Epithelial cell of proximal tubule (primary cell): ENCODE data around the gene DLGAP4. TPM values are rescaled to one million over a fixed set of nuclear protein-coding genes. Genes with fewer than 3 reads are reported as not detected.
A peak's percentile ranks its signal among the peaks of the same experiment; 100 is the strongest.

ENCODE experiments used
- DNase-seq: peaks from one replicate; pipeline ENCODE4 v3.0.0-alpha.2; 2011; ENCODE audit warnings: low read depth
- H3K4me3 ChIP-seq: 2 replicates; pipeline ENCODE4 v1.5.1; 2011; ENCODE audit warnings: low read depth, mild to moderate bottlenecking, low read length
- CTCF ChIP-seq: conservative IDR thresholded peaks from 2 replicates; pipeline ENCODE4 v1.5.1; 2012; ENCODE audit warnings: low read depth, mild to moderate bottlenecking, low read length
- total RNA-seq: library from RNA; depleted of rRNA; stranded (reverse); fragments of >200 nt; gene quantifications from 2 replicates; pipeline ENCODE4 v1.2.3, GENCODE V29; 2015

DLGAP4 gene
- total RNA-seq, 1 donor from 2014 or later, result 41.4 TPM

- no peak for DNase-seq
- no peak for TF ChIP-seq CTCF
- no peak overlapping the region for H3K4me3 ChIP-seq
These were observed 192.4 kb downstream of the DLGAP4 start for GRCh38 chr20:36498386-36499179.

GRCh38 chr20:36499211-36499610 is 193.1 kb downstream of the DLGAP4 start:
- no peak for DNase-seq
- TF ChIP-seq CTCF, result no peak
- H3K4me3 ChIP-seq, result no peak overlapping the region

- no peak overlapping the region for H3K4me3 ChIP-seq
- no peak for TF ChIP-seq CTCF
- DNase-seq, result no peak
These were observed 193.8 kb downstream of the DLGAP4 start for GRCh38 chr20:36499723-36500501.

- DNase-seq, result no peak
- TF ChIP-seq CTCF, result no peak
- H3K4me3 ChIP-seq, result no peak overlapping the region
These were observed 195.3 kb downstream of the DLGAP4 start for GRCh38 chr20:36501367-36502006.

- H3K4me3 ChIP-seq, result no peak overlapping the region
- peak; percentile 28 for TF ChIP-seq CTCF
- no peak for DNase-seq
These were observed 198.2 kb downstream of the DLGAP4 start for GRCh38 chr20:36504295-36504694.

GRCh38 chr20:36506253-36506652 is 200.1 kb downstream of the DLGAP4 start:
- H3K4me3 ChIP-seq, result no peak overlapping the region
- DNase-seq, result no peak
- TF ChIP-seq CTCF, result peak; percentile 37
